Measurements from ENCODE around the gene IRGQ. TPM values are rescaled to one million over a fixed set of nuclear protein-coding genes. Genes with fewer than 3 reads are reported as not detected.
A peak's percentile ranks its signal among the peaks of the same experiment; 100 is the strongest.
"Not testable (repeated sequence)": the region's sequence is repeated elsewhere in the genome, so short reads cannot be mapped to it uniquely, and the experiment has no call there.

The IRGQ gene
- total RNA-seq, 1 experiment from 2014 or later: 26.5 TPM

DNA sequence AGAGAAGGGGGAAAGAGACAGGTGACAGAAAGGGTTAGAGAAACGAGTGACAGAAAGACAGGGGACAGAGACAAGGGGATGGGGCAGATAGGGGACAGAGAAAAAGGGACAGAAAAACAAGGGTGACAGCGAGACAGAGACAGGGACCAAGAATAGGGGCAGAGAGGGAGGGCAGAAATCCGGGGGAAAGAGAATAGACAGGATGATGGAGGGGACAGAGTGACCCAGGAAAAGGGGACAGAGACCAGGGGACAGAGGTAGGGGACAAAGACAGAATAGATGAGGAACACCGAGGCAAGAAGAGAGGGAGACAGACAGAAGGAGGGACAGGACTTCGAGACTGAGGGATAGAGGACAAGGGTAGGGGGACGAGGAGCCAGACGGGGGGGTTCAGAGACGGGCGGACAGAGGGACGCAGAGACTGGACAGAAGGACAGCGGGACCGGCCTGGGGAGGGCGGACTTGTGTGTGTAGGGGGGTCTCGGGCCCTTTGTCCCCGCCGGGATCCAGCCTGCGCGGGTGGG lies 43.1 kb upstream of the IRGQ start:
- ChIA-PET CTCF (interaction anchor here (0.6 kb wide), 1 partner anchor 9 kb away, joined by 3 read pairs; no protein-coding TSS in a partner anchor), POLR2A (no interaction called here)
- H3K9me3 Mint-ChIP-seq (ENCODE audit: unreplicated experiment): no peaks in the 10 kb centered on the region
- intact Hi-C loops (cut with micrococcal nuclease): no loop called here
- TF ChIP-seq, protein P1, sequence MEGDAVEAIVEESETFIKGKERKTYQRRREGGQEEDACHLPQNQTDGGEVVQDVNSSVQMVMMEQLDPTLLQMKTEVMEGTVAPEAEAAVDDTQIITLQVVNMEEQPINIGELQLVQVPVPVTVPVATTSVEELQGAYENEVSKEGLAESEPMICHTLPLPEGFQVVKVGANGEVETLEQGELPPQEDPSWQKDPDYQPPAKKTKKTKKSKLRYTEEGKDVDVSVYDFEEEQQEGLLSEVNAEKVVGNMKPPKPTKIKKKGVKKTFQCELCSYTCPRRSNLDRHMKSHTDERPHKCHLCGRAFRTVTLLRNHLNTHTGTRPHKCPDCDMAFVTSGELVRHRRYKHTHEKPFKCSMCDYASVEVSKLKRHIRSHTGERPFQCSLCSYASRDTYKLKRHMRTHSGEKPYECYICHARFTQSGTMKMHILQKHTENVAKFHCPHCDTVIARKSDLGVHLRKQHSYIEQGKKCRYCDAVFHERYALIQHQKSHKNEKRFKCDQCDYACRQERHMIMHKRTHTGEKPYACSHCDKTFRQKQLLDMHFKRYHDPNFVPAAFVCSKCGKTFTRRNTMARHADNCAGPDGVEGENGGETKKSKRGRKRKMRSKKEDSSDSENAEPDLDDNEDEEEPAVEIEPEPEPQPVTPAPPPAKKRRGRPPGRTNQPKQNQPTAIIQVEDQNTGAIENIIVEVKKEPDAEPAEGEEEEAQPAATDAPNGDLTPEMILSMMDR (IDR thresholded peaks at IDR 0.05; ENCODE audit: unreplicated experiment): no peak
- peaks cover 36% of the 10 kb centered on the region for H3K27me3 Mint-ChIP-seq (ENCODE audit: insufficient read depth, unreplicated experiment)
- H3K36me3 Mint-ChIP-seq (ENCODE audit: insufficient read depth, unreplicated experiment): no peaks in the 10 kb centered on the region
- H3K4me1 Mint-ChIP-seq (ENCODE audit: insufficient read depth, unreplicated experiment): peaks cover 21% of the 10 kb centered on the region
- peak overlapping the region; percentile 84 for H3K4me3 Mint-ChIP-seq (ENCODE audit: unreplicated experiment)
- peak overlapping the region; percentile 52 for H3K27ac Mint-ChIP-seq (ENCODE audit: low read depth, unreplicated experiment)
- no peak for DNase-seq (ENCODE audit: unreplicated experiment)
- no TSS peak for BruUV-seq (replicated peaks)

DNA sequence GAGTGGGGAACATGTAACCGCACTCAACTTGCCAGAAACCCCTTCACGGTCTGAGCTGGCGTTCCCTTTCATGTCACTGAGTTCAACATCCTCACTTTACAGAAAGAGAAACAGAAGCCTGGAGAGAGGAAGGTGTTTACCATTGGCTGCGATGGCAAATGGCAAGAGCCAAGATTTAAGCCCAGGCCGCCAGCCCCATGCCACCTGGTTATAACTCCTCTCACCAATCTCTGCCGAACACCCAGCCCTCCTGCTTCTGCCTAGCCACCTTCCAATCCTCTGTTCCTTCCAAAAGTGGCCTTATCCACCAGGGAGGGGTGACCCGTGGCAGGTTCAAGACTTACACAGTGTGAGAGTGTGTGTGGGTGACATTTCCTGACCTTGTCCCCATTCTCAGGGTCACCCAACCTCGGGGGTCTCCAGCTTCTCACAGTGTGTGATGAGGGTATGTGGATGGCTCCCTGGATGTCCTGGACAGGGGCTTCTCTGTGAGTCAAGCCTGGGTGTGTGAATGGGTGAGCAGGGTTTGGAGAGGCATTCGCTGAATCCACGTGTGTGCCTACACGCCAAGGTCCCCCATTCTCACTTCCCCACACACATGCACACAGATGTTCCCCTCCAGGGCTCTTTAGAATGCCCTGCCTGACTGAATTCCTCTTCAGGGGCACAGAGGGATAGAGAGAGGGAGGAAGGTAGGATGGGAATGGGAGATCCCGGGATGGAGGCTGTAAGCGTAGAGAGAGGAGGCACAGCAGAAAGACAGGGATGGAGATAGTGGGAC lies 42.5 kb upstream of the IRGQ start:
- no peaks in the 10 kb centered on the region for H3K36me3 Mint-ChIP-seq (ENCODE audit: insufficient read depth, unreplicated experiment)
- H3K9me3 Mint-ChIP-seq (ENCODE audit: unreplicated experiment): no peaks in the 10 kb centered on the region
- peak overlapping the region; percentile 84 for H3K4me3 Mint-ChIP-seq (ENCODE audit: unreplicated experiment)
- H3K4me1 Mint-ChIP-seq (ENCODE audit: insufficient read depth, unreplicated experiment): peaks cover 21% of the 10 kb centered on the region
- H3K27me3 Mint-ChIP-seq (ENCODE audit: insufficient read depth, unreplicated experiment): peaks cover 36% of the 10 kb centered on the region
- ChIA-PET CTCF (interaction anchor here (1.2 kb wide), 1 partner anchor 13 kb away, joined by 3 read pairs; no protein-coding TSS in a partner anchor), POLR2A (interaction anchor here (1.4 kb wide), 1 partner anchor 24 kb away, joined by 3 read pairs; no protein-coding TSS in a partner anchor)
- H3K27ac Mint-ChIP-seq (ENCODE audit: low read depth, unreplicated experiment): peak overlapping the region; percentile 52
- intact Hi-C loops (cut with micrococcal nuclease): no loop called here
- BruUV-seq (replicated peaks): no TSS peak
- TF ChIP-seq, protein P1 (IDR thresholded peaks at IDR 0.05; ENCODE audit: unreplicated experiment): no peak
- no peak for DNase-seq (ENCODE audit: unreplicated experiment)

DNA sequence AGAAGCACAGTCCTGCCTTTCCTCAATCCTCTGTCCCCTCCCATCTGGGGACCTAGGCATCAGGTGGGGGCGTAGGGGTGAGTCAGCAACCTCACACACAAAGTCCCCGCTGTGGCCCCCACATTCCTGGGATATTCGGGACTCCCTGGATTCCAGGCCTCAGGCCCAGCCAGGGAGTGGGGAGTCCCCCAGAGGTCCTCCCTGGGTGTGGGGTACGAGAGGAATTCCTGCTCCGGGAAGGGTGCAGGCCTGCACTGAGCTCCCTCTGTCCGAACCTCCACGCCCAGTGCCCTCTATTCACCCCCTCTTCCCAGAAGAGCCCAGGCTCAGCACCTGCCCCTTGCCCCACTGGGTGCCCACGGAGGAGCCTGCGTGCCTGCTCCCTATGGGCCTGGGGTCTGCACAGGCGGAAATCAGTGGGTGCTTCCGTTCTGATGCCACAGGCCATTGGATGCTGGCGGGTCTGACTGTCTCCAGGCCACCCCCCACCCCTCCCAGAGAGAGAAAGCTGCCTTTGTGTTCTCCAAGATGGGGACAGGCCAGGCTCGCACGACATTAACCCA lies 40.3 kb upstream of the IRGQ start:
- ChIA-PET POLR2A (no interaction called here), CTCF (interaction anchor here (0.6 kb wide), 1 partner anchor 88 kb away, joined by 3 read pairs; no protein-coding TSS in a partner anchor)
- H3K4me3 Mint-ChIP-seq (ENCODE audit: unreplicated experiment): no peak overlapping the region
- no peak overlapping the region for H3K27ac Mint-ChIP-seq (ENCODE audit: low read depth, unreplicated experiment)
- H3K36me3 Mint-ChIP-seq (ENCODE audit: insufficient read depth, unreplicated experiment): no peaks in the 10 kb centered on the region
- DNase-seq (ENCODE audit: unreplicated experiment): no peak
- H3K9me3 Mint-ChIP-seq (ENCODE audit: unreplicated experiment): no peaks in the 10 kb centered on the region
- BruUV-seq (replicated peaks): no TSS peak
- TF ChIP-seq, protein P1 (IDR thresholded peaks at IDR 0.05; ENCODE audit: unreplicated experiment): no peak
- peaks cover 21% of the 10 kb centered on the region for H3K4me1 Mint-ChIP-seq (ENCODE audit: insufficient read depth, unreplicated experiment)
- intact Hi-C loops (cut with micrococcal nuclease): no loop called here
- peaks cover 29% of the 10 kb centered on the region for H3K27me3 Mint-ChIP-seq (ENCODE audit: insufficient read depth, unreplicated experiment)

DNA sequence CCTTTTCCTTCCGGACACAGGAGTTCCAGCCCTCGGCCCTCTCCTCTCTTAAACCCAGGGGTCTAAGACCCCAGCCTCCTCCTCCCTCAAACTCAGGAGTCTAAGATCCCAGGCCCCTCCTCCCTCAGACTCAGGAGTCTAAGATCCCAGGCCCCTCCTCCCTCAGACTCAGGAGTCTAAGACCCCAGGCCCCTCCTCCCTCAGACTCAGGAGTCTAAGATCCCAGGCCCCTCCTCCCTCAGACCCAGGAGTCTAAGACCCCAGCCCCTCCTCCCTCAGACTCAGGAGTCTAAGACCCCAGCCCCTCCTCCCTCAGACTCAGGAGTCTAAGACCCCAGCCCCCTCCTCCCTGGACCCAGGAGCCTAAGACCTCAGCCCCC lies 39.6 kb upstream of the IRGQ start:
- not testable (repeated sequence) for H3K4me3 Mint-ChIP-seq (ENCODE audit: unreplicated experiment)
- CTCF ChIA-PET: interaction anchor here (0.6 kb wide), 1 partner anchor 89 kb away, joined by 3 read pairs; no protein-coding TSS in a partner anchor

More for the DNA sequence above, 39.6 kb upstream of the IRGQ start:
- BruUV-seq (replicated peaks); H3K27ac Mint-ChIP-seq (ENCODE audit: low read depth, unreplicated experiment); intact Hi-C loops (cut with micrococcal nuclease); H3K36me3 Mint-ChIP-seq (ENCODE audit: insufficient read depth, unreplicated experiment); POLR2A ChIA-PET; H3K9me3 Mint-ChIP-seq (ENCODE audit: unreplicated experiment); DNase-seq (ENCODE audit: unreplicated experiment): not testable (repeated sequence)
- Mint-ChIP-seq H3K27me3 (ENCODE audit: insufficient read depth, unreplicated experiment) (peaks cover 23% of the 10 kb centered on the region), H3K4me1 (ENCODE audit: insufficient read depth, unreplicated experiment) (peaks cover 19% of the 10 kb centered on the region)
